Measurements from ENCODE around the gene BTBD19.
A peak's percentile ranks its signal among the peaks of the same experiment; 100 is the strongest.
"Not testable (repeated sequence)": the region's sequence is repeated elsewhere in the genome, so short reads cannot be mapped to it uniquely, and the experiment has no call there.

Gene BTBD19, protein sequence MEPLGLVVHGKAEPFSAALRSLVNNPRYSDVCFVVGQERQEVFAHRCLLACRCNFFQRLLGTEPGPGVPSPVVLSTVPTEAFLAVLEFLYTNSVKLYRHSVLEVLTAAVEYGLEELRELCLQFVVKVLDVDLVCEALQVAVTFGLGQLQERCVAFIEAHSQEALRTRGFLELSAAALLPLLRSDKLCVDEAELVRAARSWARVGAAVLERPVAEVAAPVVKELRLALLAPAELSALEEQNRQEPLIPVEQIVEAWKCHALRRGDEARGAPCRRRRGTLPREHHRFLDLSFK

DNA sequence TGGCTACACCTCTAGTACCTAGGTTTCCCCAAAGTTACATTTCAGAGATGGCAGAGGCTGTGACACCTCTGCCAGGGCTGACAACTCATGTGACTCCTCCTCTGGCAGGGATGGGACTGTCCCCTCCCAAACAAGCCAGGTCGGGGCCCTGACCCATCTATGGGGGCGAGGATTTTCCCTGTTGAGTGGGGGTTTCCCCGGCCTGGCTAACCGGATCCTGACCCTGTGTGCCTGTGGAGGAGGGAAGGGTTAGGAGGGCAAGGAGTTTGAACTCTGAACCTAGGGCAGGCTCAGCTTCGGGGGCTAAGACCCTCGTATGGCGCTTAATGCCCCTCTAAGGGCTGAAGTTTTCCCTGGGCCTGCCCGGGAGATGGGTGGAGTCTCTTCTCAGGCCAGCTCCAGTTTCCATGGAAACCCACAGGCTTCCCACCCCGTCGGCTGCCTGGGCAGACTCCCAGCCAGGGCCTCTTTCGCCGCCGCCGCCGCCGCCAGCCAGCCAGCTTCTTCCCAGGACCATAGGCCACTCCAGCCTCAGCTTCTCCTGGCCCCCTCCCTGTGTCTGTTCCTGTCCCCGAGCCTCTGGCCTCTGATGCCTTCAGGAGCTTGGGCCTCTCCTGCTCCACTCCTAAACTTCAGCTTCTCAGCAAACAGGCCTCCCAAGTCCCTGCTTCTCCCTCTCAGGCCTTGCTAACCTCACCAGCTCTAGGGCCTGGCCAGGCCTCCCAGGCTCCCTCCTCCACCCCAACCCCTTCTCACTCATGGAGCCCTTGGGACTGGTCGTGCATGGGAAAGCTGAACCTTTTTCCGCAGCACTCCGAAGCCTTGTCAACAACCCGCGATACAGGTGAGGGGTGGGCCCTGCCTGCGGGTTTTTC lies at the start of gene BTBD19:
TSS of gene BTBD19 (plus strand) at position 461 of the 875 bp plus-strand sequence. CDS start at position 759, 298 bp downstream.
- no peak for DNase-seq

DNA sequence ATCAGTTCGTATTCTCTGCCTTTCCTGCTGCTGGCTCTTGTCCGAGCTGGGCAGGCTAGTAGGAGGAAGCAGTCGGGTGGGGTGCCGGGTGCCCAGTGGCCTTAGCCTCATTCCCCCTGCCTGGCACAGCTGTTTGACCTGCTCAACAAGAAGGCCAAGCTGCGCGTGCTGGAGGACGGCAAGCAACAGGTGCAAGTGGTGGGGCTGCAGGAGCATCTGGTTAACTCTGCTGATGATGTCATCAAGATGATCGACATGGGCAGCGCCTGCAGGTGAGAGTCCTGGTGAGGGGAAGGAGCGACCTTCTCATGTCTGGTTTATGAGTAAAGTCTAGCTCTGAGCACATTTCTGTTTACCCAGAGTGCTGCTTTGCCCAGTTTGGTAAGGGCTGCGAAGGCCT lies 49.2 kb upstream of the BTBD19 start:
- no peak for DNase-seq

DNA sequence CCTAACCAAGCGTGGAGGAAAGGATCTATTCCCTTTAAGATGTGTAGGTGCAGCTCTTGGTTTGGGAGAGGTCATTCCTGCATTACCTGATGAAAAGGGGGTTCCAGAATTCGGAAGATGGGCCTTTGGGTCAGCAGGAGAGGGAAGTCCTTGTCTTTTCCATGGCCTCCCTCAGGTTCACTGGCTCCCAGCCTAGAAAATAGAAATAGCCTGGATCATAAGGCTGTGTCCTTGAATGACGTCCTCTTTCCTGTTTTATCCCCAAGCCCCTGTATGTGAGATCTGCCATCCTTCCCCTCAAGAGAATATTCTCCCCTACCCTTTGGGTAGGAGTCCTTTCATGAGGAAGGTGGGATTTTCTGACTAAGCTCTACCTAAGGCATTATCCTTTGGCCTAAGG lies 47.4 kb upstream of the BTBD19 start:
- DNase-seq, result no peak

DNA sequence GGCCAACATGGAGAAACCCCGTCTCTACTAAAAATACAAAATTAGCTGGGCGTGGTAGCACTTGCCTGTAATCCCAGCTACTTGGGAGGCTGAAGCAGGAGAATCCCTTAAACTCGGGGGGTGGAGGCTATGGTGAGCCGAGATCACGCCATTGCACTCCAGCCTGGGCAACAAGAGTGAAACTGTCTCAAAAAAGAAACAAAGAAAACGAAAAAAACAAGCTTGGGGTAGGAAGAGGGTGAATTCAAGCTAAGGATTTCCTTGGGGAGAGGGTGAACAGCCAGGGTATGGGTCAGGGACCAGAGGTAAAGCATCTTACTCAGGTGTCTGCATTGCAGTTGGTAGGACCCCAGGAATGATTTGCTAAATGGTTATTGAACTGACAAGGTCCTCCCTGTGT lies 41.9 kb upstream of the BTBD19 start:
- not testable (repeated sequence) for DNase-seq

DNA sequence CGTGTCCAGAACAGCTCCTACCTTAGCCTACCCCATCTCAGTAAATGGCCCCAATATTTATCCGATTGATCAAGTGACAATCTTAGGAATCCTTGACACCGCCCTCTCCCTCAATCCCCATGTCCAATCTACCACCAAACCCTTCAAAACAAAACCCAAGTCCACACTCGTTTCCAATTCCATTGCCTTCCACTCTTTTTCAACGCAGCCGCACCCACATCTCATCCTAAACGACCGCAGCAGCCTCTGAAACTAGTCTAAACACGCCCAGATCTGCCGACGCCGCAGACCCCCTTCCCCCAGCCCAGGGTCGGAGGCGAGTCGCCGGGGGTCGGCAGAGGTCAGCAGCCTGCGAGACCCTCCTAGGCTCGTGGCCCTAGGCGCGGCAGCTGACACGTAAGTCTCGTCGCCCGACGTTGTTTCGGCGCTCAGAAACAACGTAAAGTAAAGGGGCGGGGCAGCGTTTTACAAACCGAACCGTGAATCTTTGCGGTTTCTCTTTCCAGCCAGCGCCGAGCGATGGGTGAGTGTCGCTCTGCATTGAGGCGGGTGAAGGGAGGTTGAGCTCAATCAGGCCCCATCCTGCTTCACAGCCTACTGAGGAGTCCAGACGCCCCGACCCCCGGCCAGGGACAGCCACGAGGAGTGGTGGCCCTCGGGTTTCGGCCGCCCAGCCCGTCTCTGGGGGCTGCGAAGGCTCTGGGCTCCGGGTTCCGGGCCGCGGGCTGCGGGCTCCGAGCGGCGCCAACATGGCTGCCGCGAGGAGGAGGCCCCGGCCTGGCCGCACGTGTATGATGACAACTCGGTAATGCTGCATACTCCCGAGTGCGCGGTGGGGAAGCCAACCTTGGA lies 33.0 kb upstream of the BTBD19 start, which contains the start of gene RPS8:
TSS of gene RPS8 (plus strand) at position 463 of the 852 bp plus-strand sequence. CDS start at position 520, 57 bp downstream.
- peak; percentile 78 to 85 for DNase-seq

DNA sequence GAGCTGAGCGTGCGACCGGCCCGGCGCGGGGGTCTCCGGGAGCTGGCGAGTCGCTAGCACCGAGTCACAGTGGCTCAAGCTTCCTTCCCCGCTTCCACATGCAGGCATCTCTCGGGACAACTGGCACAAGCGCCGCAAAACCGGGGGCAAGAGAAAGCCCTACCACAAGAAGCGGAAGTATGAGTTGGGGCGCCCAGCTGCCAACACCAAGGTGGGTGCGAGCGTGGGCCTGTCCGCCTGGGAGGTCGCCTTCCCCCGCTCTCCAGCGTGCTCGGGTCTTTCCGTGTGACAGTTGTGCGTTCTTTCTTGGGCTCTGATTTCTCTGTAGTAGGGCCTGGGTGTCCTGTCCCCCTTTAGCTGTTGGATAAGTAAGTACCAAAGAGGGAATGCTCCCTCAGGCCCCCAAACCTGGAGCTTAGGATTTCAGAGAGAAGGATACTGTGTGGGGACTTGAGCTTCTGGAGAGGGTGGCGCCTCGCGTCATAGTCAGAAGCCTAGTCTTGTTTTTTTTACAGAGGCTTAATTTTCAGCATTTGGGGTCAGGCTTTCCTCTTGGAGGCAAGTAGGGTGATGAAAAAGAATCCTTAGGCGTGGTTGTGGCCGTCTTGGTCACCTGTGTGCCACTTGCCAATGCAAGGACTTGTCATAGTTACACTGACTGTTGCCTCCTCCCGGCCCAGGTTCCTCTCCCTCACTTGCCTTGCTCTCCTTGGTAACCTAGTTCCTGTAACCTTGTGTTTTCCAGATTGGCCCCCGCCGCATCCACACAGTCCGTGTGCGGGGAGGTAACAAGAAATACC lies 32.2 kb upstream of the BTBD19 start:
- no peak for DNase-seq

DNA sequence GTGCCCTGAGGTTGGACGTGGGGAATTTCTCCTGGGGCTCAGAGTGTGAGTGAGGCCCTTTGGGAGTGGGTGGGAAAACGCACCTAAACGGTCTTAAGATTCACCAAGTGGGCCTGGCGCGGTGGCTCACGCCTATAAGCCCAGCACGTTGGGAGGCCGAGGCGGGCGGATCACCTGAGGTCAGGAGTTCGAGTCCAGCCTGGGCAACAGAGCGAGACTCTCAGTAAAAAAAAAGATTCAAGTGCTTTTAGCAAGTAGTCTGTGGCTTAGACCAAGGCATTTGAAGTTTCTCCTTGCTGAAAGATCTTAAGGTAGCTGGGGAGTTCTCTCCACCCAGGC lies 31.6 kb upstream of the BTBD19 start:
- no peak for DNase-seq

DNA sequence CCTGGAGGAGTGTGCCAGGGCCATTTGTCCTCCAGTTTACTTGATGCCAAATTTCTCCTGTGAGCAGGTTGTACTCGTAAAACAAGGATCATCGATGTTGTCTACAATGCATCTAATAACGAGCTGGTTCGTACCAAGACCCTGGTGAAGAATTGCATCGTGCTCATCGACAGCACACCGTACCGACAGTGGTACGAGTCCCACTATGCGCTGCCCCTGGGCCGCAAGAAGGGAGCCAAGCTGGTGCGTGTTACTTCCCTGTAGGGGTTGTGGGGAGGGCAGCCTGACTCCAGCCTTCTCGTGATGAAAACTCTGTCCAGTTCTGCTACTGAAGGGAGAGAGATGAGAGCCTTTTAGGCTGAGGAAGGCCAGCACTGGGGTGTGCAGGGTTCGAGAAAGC lies 30.8 kb upstream of the BTBD19 start:
- no peak for DNase-seq

DNA sequence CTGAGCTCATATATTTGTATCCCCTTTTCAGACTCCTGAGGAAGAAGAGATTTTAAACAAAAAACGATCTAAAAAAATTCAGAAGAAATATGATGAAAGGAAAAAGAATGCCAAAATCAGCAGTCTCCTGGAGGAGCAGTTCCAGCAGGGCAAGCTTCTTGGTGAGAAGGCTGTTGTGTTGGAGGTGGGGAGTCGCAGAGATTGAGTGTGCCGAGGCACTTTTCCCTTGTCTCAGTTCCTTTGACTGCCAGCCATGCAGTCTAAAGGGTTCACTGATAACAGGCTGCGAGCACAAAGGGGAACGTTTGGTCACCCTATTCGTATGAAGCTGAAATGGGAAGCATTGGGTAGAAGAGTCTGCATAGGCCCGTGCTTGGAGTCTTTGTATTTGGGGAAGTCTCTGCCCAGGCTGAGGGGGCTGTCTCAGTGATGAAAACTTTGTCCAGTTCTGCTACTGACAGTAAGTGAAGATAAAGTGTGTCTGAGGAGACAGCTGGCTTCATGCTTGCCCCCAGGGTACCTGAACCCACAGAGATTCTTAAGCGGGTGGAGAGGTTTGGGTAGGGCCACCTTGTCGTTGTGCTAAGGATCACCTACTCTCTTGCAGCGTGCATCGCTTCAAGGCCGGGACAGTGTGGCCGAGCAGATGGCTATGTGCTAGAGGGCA lies 30.2 kb upstream of the BTBD19 start:
- DNase-seq, result no peak

DNA sequence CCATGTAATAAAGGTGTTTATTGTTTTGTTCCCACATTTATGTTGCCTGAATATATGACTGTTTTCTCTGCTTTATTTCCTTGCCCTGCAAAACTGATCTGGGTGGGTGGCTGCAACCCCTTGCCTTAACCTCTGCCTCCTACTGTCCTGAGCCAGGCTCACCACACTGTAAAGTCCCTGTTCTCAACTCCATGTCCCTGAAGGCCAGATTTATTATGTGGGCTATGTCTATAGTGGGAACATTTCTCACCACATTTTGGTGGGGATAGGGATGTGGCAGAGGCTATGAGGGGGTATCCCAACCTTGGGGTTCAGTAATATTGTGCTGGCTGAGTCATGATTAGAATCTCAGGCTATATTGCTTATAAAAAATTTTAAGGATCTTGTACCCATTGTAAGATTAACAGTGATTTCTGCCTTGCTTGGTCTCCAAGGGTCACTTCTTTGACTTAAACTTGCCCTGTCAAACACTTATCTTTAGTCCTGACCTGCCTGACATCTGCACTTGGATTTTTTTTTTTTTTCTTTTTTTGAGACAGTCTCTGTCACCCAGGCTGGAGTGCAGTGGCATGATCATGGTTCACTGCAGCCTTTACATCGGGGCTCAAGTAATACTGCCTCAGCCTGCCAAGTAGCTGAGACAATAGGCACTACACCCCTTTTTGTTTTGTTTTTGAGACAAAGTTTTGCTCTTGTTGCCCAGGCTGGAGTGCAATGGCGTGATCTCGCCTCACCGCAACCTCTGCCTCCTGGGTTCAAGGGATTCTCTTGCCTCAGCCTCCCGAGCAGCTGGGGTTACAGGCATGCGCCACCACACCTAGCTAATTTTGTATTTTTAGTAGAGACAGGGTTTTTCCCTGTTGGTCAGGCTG lies 29.4 kb upstream of the BTBD19 start:
- DNase-seq, result no peak

DNA sequence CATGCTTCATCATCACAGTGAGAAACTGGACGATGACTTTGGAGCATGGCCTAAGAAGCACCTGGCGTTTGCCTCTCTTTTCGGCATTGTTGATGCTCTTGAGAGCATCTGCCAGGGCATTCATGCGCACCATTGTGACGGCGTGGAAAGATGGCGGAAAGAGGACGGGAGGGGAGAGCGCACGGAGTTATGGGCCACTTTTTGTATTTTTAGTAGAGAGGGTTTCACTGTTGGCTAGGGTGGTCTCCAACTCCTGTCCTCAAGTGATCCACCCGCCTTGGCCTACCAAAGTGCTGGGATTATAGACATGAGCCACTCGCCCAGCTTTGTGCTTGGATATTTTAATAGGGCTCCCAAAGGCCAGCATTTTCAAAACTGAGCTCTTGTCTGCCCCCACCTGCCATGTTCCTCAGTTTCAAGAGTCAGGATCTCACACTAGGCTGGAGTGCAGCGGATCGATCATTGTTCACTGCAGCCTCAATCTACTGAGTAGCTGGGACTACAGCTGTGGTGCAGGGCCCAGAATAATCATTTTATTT lies 27.7 kb upstream of the BTBD19 start:
- DNase-seq, result no peak

DNA sequence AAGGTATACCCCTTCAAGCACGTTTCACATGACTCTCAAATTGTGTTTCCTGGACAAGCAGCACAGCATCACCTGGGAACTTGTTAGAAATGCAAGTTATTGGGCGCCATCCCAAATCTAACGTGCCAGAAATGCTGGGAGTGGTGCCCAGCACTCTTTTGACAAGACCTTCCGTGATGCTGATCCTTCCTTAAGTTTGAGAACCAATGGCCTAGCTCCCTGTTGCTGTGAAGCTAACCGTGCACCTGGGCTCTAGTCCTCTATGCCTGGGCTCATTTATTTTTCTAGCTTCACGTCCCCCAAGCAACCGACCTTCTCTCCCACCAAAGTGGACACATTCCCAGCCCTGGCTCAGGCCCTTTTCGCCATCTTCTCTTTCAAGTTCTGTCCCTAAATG lies 24.6 kb upstream of the BTBD19 start:
- DNase-seq, result no peak

DNA sequence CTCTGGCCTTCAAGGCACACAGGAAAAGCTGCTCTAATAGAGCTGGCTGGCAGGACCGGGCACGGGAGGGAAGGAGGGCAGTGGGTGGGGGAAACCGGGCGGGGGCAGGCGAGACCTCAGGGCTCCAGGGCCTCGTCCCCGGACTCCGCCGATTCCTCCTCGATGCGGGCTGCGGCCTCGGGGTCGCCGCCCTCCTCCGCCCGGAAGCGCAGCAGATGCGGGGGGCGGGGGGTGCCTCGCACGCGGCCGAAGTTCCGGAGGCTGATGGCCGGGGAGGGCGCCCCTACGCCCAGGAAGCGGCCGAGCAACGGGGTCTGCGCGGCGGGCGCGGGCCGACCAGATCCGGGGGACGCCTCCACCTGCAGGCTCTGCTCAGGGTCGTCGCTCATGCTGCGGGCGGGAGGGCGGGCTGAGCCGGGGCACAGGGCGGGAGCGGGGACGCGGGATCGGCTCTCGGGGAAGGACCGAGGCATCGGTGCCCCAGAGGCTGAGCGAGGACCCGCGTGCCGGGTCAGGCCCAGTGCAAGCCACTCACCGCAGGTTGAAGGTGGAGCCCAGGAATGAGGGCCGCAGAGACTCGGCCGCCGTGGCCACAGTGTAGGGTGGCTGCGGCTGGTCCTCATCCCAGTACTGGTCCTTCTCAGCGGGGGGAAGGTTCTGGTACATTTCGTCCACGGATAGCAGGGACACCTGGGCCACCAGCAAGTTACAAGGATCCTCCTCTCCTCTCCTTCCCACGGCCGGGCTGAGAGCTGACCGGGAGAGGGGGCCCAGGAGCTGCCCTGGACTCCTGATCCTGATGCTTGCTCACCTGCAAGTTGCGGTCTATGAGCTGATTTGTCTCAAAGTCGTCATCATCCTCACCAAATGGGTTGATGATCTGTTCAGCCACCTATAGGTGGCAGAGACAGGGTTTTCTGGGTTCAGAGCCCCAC lies 24.0 kb upstream of the BTBD19 start:
- DNase-seq, result no peak

DNA sequence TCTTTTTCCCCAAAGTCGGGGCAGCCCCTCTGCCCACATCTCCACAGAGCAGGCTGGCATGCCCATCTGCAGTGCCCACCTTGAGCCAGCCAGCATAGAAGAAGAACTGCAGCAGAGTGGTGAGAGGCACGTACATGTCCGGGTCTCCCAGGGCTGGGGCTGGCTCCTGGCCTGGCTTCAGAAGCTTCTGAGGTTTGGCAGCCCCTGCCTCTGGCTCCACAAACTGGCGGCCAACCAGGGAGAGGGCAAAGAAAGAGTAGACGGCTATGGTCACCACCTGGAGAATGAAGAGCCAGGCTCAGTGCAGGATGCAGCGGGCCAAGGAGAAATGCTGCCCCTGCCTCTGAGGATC lies 23.3 kb upstream of the BTBD19 start:
- DNase-seq, result no peak

DNA sequence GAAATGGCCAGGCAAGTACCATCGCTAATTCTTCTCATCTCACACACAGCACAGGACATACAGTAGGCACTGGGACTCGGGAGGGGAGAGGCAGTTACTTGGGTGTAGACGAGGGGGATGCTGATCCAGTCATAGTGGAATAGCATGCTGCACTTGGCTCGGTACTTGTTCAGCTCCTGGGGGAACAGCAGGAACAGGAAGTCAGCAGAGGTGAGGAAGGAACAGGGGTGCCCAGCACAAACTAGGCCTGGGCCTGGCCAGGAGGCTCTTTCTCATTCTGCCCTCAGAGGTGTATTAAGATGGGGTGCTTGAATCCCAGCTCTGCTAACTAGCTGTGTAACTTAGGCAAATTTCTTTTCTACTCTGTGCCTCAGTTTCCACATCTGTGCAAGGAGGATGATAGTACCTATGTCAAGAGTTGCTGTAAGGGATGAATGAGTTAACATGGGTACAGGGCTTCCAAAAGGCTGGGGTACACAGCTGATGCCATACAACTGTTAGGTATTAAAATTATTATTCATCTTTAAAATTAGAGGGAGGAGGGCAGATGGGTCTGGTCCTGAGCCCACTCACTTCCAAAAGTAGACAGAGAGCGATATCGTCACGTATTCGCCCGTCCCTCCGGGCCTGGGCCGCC lies 22.7 kb upstream of the BTBD19 start:
- DNase-seq, result no peak

DNA sequence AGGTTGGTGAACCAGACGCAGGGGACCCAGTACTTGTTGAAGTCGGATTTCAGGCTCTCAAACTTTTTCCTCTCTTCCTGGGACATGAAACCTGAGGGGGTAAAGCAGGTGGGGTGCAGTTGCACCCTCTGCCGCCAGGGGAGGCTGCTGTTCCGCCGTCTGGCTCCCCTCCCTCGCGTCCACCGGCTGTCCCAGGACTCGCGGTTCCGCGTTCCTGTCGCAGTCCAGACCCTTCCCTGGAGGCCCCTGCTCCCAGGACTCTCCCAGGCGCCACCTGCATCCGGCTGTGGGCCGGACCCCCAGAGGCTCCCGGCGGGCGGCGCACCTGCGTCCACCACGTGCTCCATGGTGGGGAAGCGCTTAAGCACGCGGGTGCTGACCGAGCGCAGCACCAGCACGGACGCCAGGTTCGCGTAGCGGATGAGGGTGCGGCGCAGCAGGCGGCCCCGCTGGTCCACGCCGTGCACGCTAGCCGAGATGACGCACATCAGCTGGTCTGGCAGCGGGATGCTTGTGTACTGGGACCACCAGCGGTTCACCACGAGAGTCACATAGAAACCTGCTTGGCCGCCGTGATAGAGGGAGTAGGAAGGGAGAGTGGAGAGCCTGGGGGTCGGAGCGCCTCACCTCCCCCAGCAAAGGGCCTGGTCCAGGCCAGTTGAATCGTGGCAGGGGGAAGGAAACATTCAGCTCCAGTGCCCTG lies 22.0 kb upstream of the BTBD19 start:
- no peak for DNase-seq

DNA sequence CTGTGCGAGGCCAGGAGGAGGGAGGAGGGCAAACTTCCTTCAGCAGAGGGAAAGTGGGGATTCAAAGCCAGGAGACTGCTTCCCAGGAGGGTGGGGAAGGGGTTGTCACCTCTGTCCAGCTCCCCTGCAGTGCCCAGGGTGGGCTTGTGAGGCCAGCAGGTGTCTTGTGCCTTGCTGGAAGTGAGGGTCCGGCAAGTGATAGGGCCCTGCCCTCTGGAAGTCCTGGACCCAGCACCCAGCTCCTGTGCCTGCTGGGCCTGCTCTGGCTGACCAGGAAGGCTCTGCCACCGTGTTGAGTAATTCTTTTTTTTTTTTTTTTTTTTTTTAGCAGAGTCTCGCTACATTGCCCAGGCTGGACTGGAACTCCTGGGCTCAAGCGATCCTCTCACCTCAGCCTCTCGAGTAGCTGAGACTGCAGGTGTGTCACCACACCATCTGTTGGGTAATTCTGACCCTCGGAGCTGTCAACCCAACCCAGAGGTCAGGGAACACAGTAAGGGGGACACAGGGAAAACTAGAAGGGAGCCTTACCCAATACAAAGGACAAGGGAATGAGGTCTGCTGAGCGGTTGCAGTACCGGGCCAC lies 21.4 kb upstream of the BTBD19 start:
- no peak for DNase-seq

DNA sequence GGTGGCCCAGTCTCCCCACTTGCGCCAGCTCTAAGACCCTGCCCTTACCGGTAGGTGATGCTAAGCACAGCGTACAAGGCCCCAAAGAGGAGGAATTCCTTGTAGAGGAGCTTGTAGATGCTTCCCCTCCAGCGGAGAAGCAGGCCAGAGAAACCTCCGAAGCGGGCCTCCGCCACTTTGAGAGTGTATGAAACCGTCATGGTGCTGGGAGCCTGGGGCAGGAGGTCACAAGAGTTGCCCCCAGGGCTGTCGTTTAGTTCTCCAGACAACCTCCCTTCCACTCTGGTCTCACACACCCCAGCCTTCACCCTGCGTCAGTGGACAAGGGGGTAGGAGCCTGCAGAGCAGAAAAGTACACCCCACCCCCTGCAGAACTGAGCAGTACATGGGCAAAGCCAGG lies 20.8 kb upstream of the BTBD19 start:
- DNase-seq, result no peak

All from NCI-H187 (cell line).